ENCODE results near the gene FAIM2.

Gene FAIM2

DNA sequence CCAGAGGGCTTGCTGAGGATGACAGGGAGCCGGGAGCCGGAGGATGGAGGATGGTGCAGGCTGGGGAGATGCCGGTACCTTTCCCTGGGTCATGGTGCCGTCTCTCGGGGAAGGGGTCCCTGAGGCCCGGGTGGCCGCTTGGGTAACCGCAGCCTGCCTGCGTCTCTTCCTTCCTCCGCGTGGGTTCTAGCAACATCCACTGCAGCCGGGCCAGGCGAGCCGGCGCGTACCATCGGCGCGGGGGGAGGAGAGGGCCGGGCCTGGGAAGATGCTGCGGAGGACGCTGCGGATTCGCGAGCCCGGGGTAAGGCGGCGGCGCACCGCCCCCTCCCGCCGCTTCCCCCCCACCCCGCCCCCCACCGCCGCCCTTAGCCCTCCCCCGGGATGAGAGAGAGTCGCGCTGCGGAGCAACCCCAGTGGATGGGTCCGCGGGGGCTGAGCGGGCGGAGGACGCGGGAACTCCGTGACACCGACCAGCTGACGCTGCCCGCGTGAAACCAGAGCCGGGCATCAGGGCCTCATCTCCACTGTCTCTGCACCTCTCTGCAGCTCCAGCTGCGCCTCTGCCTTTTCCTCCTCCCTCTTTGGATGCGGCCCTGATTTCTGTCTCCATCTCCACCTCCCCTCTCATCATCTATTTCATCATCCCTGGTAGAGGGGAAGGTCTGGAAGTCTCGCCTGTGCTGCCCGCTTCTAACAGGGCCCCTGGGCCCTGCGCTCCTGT, at the start of gene FAIM2:
Gene FAIM2 (minus strand): TSS at position 201 of the 724 bp plus-strand sequence. CDS start 108 bp downstream, at position 93.
- Mint-ChIP-seq H3K27ac (peak within 1 kb of the TSS; percentile 9), H3K4me1 (peaks cover 7% of the 10 kb centered on the region), H3K36me3 (no peaks in the 10 kb centered on the region), H3K4me3 (peak within 1 kb of the TSS; percentile 79), H3K9me3 (no peaks in the 10 kb centered on the region), H3K27me3 (peaks cover 41% of the 10 kb centered on the region)
- DNase-seq (ENCODE audit: low spot score in 2 of 2) (peak in 1 of 2 donors; percentile 9), ATAC-seq (ENCODE audit: low read depth) (peak; percentile 63)

DNA sequence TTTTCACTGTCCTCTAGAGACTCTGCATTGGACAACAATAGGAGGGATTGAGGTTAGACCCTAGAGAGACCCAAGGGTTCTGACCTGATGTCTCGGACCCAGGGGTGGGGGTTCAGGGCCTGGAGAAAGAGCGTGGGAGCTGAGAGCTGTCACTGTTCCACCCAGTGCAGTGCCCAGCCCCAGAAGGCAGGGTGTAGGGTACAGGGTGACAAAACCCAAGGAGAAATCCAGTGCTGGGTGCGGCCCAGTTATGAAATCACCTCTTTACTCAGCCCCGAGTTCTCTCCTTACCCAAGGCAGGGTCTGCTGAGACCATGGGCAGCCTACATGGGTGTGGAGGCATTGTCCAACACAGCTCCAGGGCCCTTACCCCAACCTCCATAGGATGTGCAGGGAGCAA, 49.5 kb upstream of the FAIM2 start:
- Mint-ChIP-seq H3K9me3 (no peaks in the 10 kb centered on the region), H3K27ac (no peak overlapping the region), H3K27me3 (peaks cover 20% of the 10 kb centered on the region), H3K36me3 (no peaks in the 10 kb centered on the region), H3K4me3 (no peak overlapping the region), H3K4me1 (peaks cover 3% of the 10 kb centered on the region)
- ATAC-seq (ENCODE audit: low read depth) (no peak), DNase-seq (ENCODE audit: low spot score in 2 of 2) (no peak)

DNA sequence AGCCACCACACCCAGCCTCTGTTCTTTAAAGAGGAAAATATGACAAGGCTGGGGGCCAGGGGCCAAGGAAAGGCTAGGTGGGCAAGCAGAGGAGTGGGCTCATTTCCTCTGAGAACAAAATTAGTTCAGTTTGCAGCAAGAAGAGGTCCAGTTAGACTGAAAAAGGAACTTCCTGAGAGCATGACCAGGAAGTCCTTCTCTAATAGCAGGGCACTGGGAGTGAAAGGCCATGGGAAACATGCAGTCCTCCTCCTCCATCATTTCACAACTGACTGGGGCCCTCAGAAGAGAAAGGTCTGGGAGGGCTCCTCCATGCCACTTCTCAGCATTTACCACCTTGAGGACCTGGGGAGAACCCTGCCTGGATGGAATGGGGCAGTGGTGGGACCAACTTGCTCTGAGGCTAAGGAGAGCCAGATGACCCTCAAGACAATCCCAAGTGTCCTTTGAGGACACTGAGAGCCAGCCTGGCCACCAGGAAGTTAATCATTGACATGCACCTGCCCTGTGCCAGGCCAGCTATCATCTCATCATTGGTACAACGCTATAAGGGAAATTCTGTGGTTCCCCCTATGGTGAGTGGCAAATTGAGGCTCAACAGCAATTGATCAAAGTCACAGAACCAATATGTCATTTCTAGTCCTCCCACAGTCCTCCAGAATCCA, 48.8 kb upstream of the FAIM2 start:
- Mint-ChIP-seq H3K9me3 (no peaks in the 10 kb centered on the region), H3K4me3 (no peak overlapping the region), H3K4me1 (peaks cover 3% of the 10 kb centered on the region), H3K27ac (no peak overlapping the region), H3K36me3 (no peaks in the 10 kb centered on the region), H3K27me3 (peaks cover 20% of the 10 kb centered on the region)
- ATAC-seq (ENCODE audit: low read depth), result no peak
- DNase-seq (ENCODE audit: low spot score in 2 of 2), result no peak

DNA sequence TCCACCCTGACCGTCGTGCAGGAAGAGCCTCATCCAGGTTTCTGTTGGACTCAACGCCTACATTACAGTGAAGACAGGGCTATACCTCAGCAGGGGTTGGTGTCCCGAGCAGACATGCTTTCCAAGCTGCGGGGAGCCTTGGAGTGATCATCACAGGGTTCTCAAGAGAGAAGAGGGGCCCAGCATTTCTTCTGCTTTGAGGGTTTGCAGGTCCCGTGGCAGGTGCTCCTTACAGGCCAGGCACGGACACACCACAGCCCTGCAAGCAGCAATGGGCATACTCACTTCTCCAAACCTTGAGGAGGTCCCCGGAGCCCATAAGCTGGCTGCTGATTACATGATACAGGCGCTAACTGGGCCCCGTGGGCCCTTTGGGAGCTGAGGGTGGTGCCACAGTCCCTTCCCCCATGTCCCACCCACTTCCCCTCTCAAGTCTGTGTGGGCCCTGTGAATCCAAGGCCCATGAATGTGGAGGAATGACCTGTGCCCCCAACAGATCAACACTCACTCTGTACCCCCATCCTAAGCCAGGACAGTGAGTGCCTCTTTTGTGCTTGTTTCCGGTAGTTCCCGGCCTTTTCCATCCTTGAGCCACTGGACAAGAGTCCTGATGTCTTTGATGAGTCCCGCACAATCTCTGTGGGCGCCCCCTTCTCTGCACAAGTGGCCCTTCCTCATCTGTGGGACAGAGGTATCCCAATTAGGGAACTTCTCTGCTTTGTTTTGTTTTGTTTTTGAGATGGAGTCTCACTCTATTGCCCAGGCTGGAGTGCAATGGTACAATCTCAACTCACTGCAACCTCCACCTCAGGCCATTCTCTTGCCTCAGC, 47.9 kb upstream of the FAIM2 start:
- DNase-seq (ENCODE audit: low spot score in 2 of 2) (no peak), ATAC-seq (ENCODE audit: low read depth) (no peak)
- Mint-ChIP-seq H3K36me3 (no peaks in the 10 kb centered on the region), H3K9me3 (no peaks in the 10 kb centered on the region), H3K4me3 (no peak overlapping the region), H3K27me3 (peaks cover 15% of the 10 kb centered on the region), H3K27ac (no peak overlapping the region), H3K4me1 (peaks cover 3% of the 10 kb centered on the region)

DNA sequence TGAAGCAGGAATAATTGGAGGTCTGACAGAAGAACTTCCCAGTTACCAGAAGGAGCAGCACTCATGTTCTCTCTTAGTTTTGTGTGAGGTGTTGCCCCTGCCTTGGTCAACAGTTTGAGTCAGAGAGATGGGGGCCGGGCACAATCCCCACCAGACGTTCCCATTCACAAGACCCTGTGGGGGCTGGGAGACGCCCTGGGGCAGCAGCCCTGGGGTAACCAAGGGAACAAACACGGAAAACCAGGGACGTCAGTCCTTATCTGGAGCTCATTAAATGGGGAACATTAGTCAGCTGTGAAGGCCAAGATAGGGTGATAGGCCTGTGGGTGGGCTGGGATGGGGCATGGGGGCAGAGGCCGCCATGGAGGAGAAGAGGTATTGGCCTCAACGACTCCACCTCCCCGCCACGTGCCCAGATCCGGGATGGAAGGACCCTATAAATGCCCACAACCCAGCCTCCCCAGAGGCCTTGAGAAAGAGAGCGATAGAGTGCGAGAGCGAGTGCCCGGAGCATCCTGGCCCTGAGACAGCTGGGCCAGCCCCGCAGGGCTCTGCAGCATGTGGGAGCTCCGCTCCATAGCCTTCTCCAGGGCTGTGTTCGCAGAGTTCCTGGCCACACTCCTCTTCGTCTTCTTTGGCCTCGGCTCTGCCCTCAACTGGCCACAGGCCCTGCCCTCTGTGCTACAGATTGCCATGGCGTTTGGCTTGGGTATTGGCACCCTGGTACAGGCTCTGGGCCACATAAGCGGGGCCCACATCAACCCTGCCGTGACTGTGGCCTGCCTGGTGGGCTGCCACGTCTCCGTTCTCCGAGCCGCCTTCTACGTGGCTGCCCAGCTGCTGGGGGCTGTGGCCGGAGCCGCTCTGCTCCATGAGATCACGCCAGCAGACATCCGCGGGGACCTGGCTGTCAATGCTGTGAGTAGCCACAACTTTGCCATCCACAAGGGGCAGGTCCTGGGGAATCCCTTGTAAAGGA, 46.9 kb upstream of the FAIM2 start, which contains the start of gene AQP2:
Gene AQP2 (plus strand): TSS at position 465 of the 979 bp plus-strand sequence. CDS start 94 bp downstream, at position 559.
- no peak for ATAC-seq (ENCODE audit: low read depth)
- DNase-seq (ENCODE audit: low spot score in 2 of 2), result no peak
- Mint-ChIP-seq H3K9me3 (no peaks in the 10 kb centered on the region), H3K4me3 (no peak within 1 kb of the TSS), H3K4me1 (peaks cover 6% of the 10 kb centered on the region), H3K27ac (no peak within 1 kb of the TSS), H3K27me3 (peaks cover 13% of the 10 kb centered on the region), H3K36me3 (no peaks in the 10 kb centered on the region)

DNA sequence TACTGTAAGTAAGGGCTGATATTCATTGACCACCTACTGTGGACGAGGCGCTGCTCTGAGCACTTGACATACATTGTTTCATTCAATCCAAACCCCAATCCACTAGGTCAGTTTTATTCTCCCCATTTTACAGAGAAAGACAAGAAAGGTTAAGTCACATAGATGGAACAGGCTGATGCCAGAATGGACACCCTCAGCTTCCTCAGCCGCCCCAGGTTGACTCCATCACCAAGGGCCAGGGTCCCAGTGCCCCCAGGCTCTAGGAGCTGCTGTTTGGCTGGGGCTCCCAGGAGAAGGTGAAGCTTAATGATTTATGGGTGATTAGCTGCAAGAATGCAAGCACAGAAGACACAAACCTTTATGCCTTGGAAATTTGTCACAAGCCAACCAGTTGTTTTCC, 46.2 kb upstream of the FAIM2 start:
- Mint-ChIP-seq H3K4me1 (peaks cover 9% of the 10 kb centered on the region), H3K4me3 (no peak overlapping the region), H3K27me3 (peaks cover 11% of the 10 kb centered on the region), H3K36me3 (no peaks in the 10 kb centered on the region), H3K27ac (no peak overlapping the region), H3K9me3 (no peaks in the 10 kb centered on the region)
- DNase-seq (ENCODE audit: low spot score in 2 of 2) (no peak), ATAC-seq (ENCODE audit: low read depth) (no peak)

DNA sequence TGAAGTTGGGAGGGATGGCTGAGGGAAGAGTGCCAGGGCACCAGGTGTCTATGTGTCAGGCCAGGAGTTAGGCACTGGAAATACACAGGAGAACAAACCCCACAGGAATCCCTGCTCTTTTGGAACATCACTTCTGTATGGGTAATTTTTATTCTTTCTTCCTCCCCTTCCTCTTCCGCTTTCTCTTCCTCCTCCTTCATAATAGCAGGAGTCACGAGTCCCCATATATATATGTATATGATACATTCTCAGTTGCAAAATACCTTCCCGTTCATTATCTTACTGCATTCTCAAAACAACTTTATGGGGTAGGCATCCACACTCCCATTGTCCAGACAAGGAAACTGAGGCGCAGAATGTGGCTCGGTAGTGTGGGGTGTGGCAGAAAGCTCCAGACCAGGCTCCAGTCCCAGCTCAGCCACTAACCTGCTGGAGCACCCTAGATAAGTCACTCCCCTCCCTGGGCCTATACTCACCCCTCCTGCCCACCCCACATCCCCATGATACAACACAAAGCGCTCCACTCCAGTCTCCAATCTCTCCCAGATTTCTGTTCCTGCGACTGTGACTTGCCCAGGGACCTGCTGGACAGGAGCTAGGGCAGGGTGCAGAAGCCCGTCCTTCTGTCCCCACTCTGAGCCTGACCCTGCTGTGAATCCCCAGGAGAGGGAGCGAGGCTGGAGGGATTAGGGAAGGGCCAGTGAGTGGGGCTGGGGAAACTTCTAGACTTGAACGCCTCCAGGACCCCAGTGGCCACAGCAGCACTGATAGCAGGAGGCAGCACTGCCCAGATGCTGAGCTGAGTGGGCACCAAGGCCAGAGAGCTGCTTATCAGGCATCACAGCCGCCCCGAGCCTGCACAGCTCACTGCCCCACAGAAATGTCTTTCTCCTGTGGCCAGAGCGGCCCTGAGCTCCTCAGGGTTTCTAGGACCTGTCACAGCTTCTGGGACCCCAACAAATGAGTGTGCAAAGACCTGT, 45.5 kb upstream of the FAIM2 start:
- DNase-seq (ENCODE audit: low spot score in 2 of 2), result no peak
- no peak overlapping the region for H3K27ac Mint-ChIP-seq
- no peaks in the 10 kb centered on the region for H3K36me3 Mint-ChIP-seq
- peaks cover 7% of the 10 kb centered on the region for H3K27me3 Mint-ChIP-seq
- no peak for ATAC-seq (ENCODE audit: low read depth)
- no peak overlapping the region for H3K4me3 Mint-ChIP-seq
- peaks cover 9% of the 10 kb centered on the region for H3K4me1 Mint-ChIP-seq
- no peaks in the 10 kb centered on the region for H3K9me3 Mint-ChIP-seq

DNA sequence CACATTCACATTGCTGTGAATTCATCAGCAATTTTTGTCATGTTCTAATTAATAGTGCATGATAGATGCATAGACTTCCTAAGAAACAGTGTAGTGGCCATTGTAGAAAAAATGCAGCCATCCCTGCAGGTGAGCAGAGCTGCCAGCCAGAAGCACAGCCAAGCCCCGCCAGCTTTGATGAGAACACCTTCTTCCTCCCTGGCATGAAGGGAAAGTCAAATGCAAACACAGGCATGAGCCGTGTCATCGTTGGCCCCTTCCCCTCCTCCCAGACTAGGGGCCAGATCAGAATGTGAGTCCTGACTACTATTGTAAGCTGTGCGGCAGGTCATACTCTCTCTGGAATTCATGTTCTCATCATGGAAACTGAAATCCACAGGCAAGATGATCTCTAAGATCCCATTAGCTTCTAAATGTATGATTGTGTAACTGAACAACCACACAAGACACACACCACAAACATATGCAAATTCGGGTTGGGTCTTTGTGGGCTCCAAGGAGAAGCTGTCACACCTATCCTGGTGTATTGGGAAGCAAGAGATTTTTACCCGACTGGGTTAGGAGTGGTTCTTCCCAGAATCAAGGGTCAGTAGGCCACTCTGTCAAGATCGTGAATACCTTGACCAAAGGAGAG, 44.0 kb upstream of the FAIM2 start:
- Mint-ChIP-seq H3K27me3 (peaks cover 7% of the 10 kb centered on the region), H3K4me3 (no peak overlapping the region), H3K27ac (no peak overlapping the region), H3K9me3 (no peaks in the 10 kb centered on the region), H3K4me1 (peaks cover 9% of the 10 kb centered on the region), H3K36me3 (no peaks in the 10 kb centered on the region)
- DNase-seq (ENCODE audit: low spot score in 2 of 2) (no peak), ATAC-seq (ENCODE audit: low read depth) (no peak)

DNA sequence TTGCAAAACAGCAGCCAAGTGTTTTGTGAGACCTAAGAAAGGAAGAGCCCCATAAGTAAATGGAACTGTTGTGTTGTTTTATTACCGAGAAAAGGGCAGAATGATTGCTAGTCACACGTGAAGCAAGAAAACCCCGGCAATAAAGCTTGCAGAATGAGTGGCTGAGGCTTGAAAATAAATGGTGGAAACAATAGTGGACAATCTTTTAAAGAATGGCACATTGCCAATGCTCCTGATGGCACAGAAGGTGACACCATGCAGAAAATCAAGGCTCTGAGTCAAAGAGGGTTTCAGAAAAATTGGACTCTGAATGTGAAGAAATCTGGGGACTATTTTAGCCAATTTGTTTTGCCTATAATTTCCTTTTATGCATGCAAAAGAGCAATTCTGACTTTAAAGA, 42.8 kb upstream of the FAIM2 start:
- no peak for ATAC-seq (ENCODE audit: low read depth)
- Mint-ChIP-seq H3K36me3 (no peaks in the 10 kb centered on the region), H3K4me1 (peaks cover 17% of the 10 kb centered on the region), H3K4me3 (no peak overlapping the region), H3K27ac (no peak overlapping the region), H3K9me3 (no peaks in the 10 kb centered on the region), H3K27me3 (peaks cover 10% of the 10 kb centered on the region)
- DNase-seq (ENCODE audit: low spot score in 2 of 2), result no peak

DNA sequence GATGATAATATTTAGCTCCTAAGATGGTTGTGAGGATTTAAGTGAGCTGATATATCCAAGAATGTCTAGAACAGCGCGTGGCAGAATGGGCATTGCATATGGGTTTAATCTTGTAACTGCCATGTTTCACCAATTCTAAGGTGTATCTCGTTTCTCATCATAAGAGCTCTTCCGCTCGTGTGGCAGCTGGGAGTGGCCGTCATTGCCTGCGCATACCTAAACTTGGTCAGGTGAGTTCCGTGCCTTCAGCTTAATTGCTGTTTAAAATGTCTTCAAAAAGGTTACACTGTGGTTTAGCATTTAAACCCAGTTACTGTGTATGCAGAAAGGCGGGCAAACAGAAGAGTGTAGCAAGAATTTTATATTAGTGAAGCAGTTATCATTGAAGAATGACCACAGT, 42.4 kb upstream of the FAIM2 start:
- H3K4me3 Mint-ChIP-seq, result peak overlapping the region; percentile 89

DNA sequence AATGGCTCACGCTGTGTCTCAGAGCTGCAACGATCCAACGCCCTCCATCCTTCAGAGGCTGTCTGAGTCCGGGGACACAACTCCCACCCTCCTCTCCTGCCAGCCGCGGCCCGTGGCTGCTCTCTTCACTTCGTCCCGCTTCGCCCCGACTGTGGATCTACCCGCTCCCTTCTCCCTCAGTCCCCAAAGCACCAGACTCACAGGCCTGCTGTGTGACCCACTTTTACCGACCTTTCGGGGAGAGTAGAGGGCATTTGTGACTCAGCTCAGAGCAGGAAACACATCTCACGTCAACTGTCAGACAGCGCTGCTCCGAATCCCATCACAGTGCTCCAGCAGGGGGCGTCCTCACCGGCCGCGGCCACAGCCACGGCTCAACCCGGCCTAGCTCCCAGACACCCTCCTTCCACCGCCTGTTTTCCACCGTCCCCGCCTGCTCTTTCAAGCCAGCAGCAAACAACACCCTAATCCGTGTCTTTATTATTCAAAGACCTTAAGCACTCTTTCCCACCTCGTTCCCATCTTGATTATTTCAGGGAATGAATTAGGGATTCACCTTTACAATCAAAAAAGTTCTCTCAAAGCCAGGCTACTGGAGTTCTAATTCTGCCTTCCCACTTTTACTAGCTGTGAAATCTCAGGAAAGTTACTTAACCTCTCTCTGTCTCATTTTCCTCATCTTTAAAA, 41.8 kb upstream of the FAIM2 start:
- peak; percentile 98 for ATAC-seq (ENCODE audit: low read depth)
- peaks cover 14% of the 10 kb centered on the region for H3K4me1 Mint-ChIP-seq
- peak overlapping the region; percentile 58 for H3K27ac Mint-ChIP-seq
- H3K9me3 Mint-ChIP-seq, result no peaks in the 10 kb centered on the region
- H3K36me3 Mint-ChIP-seq, result no peaks in the 10 kb centered on the region
- H3K4me3 Mint-ChIP-seq, result peak overlapping the region; percentile 89
- H3K27me3 Mint-ChIP-seq, result peaks cover 10% of the 10 kb centered on the region
- peak; percentile 69 to 79 for DNase-seq (ENCODE audit: low spot score in 2 of 2)

More for the DNA sequence above, 42.4 kb upstream of the FAIM2 start:
- peaks cover 16% of the 10 kb centered on the region for H3K4me1 Mint-ChIP-seq
- no peak for ATAC-seq (ENCODE audit: low read depth)
- peaks cover 10% of the 10 kb centered on the region for H3K27me3 Mint-ChIP-seq
- H3K9me3 Mint-ChIP-seq, result no peaks in the 10 kb centered on the region
- H3K36me3 Mint-ChIP-seq, result no peaks in the 10 kb centered on the region
- no peak overlapping the region for H3K27ac Mint-ChIP-seq
- DNase-seq (ENCODE audit: low spot score in 2 of 2), result no peak

DNA sequence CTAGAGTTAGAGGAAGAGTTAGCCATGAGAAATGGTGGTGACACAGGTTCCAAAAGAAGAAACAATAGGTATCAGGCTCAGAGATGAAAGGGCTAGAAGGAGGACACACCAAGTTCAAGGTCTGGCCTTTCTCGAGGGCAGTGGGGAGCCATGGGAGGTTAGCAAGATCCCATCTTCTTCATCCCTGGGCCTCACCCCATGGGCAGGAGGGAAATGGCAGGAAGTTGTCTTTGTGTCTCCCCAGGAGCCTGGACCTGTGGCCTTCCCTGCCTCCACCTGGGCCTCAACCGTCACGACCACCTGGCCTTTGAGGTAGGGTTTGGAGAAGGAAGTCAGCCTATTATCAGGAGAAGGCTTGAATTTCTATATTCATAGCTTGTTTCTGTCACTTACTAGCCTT, 41.0 kb upstream of the FAIM2 start:
- Mint-ChIP-seq H3K36me3 (no peaks in the 10 kb centered on the region), H3K27ac (no peak overlapping the region), H3K4me1 (peaks cover 14% of the 10 kb centered on the region), H3K4me3 (no peak overlapping the region), H3K9me3 (no peaks in the 10 kb centered on the region), H3K27me3 (peaks cover 10% of the 10 kb centered on the region)
- DNase-seq (ENCODE audit: low spot score in 2 of 2) (no peak), ATAC-seq (ENCODE audit: low read depth) (no peak)

All from memory B cell (primary cell).